Body of pancreas (tissue), 4 donors: Measurements from ENCODE around the gene APIP. TPM values are rescaled to one million over a fixed set of nuclear protein-coding genes. Genes with fewer than 3 reads are reported as not detected.
A peak's percentile ranks its signal among the peaks of the same experiment; 100 is the strongest.

Experiments
- ATAC-seq: fragments of 150-250 bp; one replicate; pipeline ENCODE4 v1.9.1; 2016
- DNase-seq, 4 donors: peaks; one replicate each; pipeline ENCODE4 v3.0.0-alpha.2; 2019
- H3K27ac ChIP-seq, 4 donors: fragments of 200-600 bp; sonication (generic); 1 replicate in 3 of 4; 2 replicates in 1 of 4; pipeline versions ENCODE4 v1.5.1 to v1.6.1; 2016 to 2019; ENCODE audit warnings: mild to moderate bottlenecking in 1 of 4, mixed read lengths in 1 of 4, moderate library complexity in 1 of 4
- H3K27me3 ChIP-seq, 2 donors: fragments of 200-600 bp; sonication (generic); one replicate each; pipeline ENCODE4 v1.6.0; 2016; ENCODE audit warnings: mild to moderate bottlenecking in 1 of 2
- H3K36me3 ChIP-seq, 2 donors: fragments of 200-600 bp; sonication (generic); replicated peaks in 1 of 2; 2 replicates each; pipeline ENCODE4 v1.5.1; 2016; ENCODE audit warnings: low read depth in 2 of 2; ENCODE audit not compliant: insufficient read depth in 1 of 2
- H3K4me1 ChIP-seq: fragments of 200-600 bp; sonication (generic); one replicate; pipeline ENCODE4 v1.6.0; 2016
- H3K4me3 ChIP-seq, 2 donors: fragments of 200-600 bp; sonication (generic); 1 replicate in 1 of 2; 2 replicates in 1 of 2; pipeline ENCODE4 v1.5.1; 2016 to 2019
- H3K9me3 ChIP-seq, 3 donors: fragments of 200-600 bp; sonication (generic); 1 replicate in 2 of 3; 2 replicates in 1 of 3; pipeline ENCODE4 v1.5.1; 2016
- POLR2A ChIP-seq, 3 donors: fragments of 450-650 bp; IDR thresholded peaks; one replicate each; pipeline ENCODE4 v1.6.1; 2016; ENCODE audit warnings: antibody characterized with exemption in 3 of 3, mild to moderate bottlenecking in 2 of 3
- WGBS, 2 donors: methylation state at CpG; one replicate each; pipeline ENCODE4 v1.1.5; 2017; 5-methylcytosine and 5-hydroxymethylcytosine counted together
- intact Hi-C: fragments of 100-400 bp; cut with DNase I; formaldehyde crosslinking; loops from one replicate; pipeline ENCODE4 v1.15.1; 2023
- total RNA-seq, 2 donors: library from RNA; depleted of rRNA; stranded (reverse); fragments of >200 nt; gene quantifications; one replicate each; pipeline ENCODE4 v1.1.0, GENCODE V29; 2016
- TF ChIP-seq, protein P1 (sequence below), 7 experiments: fragments of 450-650 bp in 4 of 7; fragments of 200-600 bp in 3 of 7; sonication (generic) in 3 of 7; IDR thresholded peaks; one replicate each; pipeline ENCODE4 v1.5.1; 2016 to 2019; ENCODE audit warnings: antibody characterized with exemption in 7 of 7

The APIP gene
- total RNA-seq, 2 donors from 2014 or later = 8.9 to 36.8 TPM

DNA sequence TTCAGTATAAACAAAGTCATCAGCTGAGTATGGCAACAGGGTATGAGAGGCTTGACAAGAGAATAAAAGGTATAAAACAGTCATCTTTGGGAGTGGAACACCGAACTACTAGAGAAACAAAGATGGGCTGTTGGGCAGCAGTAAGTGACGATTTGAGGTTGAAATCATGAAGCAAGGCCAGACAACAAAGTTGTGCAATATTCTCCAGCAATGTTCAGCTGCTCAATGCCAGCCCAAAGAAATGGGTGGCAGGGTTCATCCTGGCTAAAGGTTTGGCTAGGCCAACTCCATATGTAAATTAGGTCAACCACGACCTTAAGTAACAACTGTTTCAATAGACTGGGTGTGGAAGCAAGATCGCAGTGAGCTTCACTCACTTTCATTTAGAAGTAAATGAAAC is 6.2 kb downstream of the APIP start:
- Histone ChIP-seq H3K36me3 (no peaks in the 10 kb centered on the region), H3K9me3 (no peaks in the 10 kb centered on the region), H3K27me3 (no peaks in the 10 kb centered on the region), H3K4me3 (no peak overlapping the region), H3K4me1 (peaks cover 45% of the 10 kb centered on the region), H3K27ac (peak overlapping the region in 3 of 4 donors; percentile 45 to 71 (median 48))
- TF ChIP-seq, protein P1, sequence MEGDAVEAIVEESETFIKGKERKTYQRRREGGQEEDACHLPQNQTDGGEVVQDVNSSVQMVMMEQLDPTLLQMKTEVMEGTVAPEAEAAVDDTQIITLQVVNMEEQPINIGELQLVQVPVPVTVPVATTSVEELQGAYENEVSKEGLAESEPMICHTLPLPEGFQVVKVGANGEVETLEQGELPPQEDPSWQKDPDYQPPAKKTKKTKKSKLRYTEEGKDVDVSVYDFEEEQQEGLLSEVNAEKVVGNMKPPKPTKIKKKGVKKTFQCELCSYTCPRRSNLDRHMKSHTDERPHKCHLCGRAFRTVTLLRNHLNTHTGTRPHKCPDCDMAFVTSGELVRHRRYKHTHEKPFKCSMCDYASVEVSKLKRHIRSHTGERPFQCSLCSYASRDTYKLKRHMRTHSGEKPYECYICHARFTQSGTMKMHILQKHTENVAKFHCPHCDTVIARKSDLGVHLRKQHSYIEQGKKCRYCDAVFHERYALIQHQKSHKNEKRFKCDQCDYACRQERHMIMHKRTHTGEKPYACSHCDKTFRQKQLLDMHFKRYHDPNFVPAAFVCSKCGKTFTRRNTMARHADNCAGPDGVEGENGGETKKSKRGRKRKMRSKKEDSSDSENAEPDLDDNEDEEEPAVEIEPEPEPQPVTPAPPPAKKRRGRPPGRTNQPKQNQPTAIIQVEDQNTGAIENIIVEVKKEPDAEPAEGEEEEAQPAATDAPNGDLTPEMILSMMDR (IDR thresholded peaks at IDR 0.05) = no peak
- TF ChIP-seq POLR2A (IDR thresholded peaks at IDR 0.05) = no peak
- WGBS, 2 donors = 41 to 62% methylated on average over 4 of the region's 4 CpGs
- ATAC-seq = peak; percentile 41
- DNase-seq = peak in 2 of 4 donors; percentile 28 to 31
- intact Hi-C loops = no loop called here

GRCh38 chr11:34909415-34909814 is 6.8 kb downstream of the APIP start:
- H3K4me1 ChIP-seq = peaks cover 40% of the 10 kb centered on the region
- intact Hi-C loops = no loop called here
- WGBS, 2 donors = 48 to 60% methylated on average over 6 of the region's 6 CpGs
- DNase-seq (no peak), ATAC-seq (no peak)
- H3K27me3 ChIP-seq = no peaks in the 10 kb centered on the region
- peak overlapping the region in 3 of 4 donors; percentile 45 to 71 (median 48) for H3K27ac ChIP-seq
- H3K4me3 ChIP-seq = no peak overlapping the region
- TF ChIP-seq POLR2A (IDR thresholded peaks at IDR 0.05) = no peak
- TF ChIP-seq, protein P1 (IDR thresholded peaks at IDR 0.05) = no peak
- no peaks in the 10 kb centered on the region for H3K9me3 ChIP-seq
- no peaks in the 10 kb centered on the region for H3K36me3 ChIP-seq

GRCh38 chr11:34907934-34908593 is 8.1 kb downstream of the APIP start:
- no peaks in the 10 kb centered on the region for H3K36me3 ChIP-seq
- 84 to 92% methylated on average over 3 of the region's 3 CpGs for WGBS, 2 donors
- no peak overlapping the region for H3K27ac ChIP-seq
- H3K4me3 ChIP-seq = no peak overlapping the region
- intact Hi-C loops = no loop called here
- no peaks in the 10 kb centered on the region for H3K9me3 ChIP-seq
- ATAC-seq (no peak), DNase-seq (no peak)
- H3K27me3 ChIP-seq = no peaks in the 10 kb centered on the region
- TF ChIP-seq, protein P1 (IDR thresholded peaks at IDR 0.05) = no peak
- TF ChIP-seq POLR2A (IDR thresholded peaks at IDR 0.05) = no peak
- peaks cover 39% of the 10 kb centered on the region for H3K4me1 ChIP-seq

DNA sequence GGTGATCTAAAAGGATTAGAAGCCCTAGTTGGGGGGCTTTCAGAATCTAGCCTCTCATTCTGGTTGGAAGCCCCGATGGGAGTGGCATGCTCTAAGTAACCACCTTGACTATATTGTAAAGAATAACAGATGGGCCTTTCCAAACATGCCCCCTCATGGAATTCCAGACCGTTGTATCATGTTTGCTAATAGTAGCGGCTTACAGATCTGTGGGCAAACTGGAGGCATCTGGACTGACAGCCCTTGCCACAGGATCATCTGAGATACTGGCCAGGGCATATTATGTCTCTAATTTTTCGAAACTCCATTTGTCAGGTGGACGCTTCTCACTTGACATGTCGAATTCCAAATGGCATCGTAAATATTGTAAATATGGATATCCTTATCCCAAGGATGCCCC is 10.5 kb downstream of the APIP start:
- Histone ChIP-seq H3K27ac (no peak overlapping the region), H3K4me1 (peaks cover 25% of the 10 kb centered on the region), H3K9me3 (no peaks in the 10 kb centered on the region), H3K36me3 (no peaks in the 10 kb centered on the region), H3K4me3 (no peak overlapping the region), H3K27me3 (no peaks in the 10 kb centered on the region)
- 84 to 94% methylated on average over 7 of the region's 7 CpGs for WGBS, 2 donors
- no peak for TF ChIP-seq POLR2A (IDR thresholded peaks at IDR 0.05)
- TF ChIP-seq, protein P1 (IDR thresholded peaks at IDR 0.05) = no peak
- ATAC-seq (no peak), DNase-seq (no peak)
- intact Hi-C loops = no loop called here

DNA sequence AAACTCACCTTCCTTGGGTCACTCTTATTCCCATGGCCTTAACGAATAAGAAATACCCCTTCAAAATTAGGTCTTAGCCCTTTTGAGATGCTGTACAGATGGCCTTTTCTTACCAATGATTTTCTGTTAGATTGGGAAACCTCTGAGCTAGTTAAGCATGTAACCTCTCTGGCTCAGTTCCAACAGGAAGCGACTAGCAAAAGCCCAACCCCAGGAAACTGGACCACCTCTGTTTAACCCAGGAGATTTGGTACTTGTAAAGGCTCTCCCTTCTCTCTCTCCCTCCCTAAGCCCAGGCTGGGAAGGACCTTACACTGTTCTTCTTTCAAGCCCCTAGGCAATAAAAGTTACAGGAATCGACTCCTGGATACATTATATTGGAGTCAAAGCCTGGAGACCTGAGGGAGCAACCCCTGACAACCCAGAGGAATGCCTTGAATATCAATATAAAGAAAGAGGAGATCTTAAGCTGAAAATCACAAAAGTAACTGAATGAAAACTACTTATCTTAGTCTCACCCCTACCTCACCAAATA is 11.7 kb downstream of the APIP start:
- Histone ChIP-seq H3K27ac (peak overlapping the region in 1 of 4 donors; percentile 45), H3K4me1 (peaks cover 13% of the 10 kb centered on the region), H3K27me3 (no peaks in the 10 kb centered on the region), H3K9me3 (peaks cover 0 to 12% (median 0%) of the 10 kb centered on the region in 3 donors), H3K4me3 (no peak overlapping the region), H3K36me3 (no peaks in the 10 kb centered on the region)
- intact Hi-C loops = no loop called here
- DNase-seq (peak in 2 of 4 donors; percentile 46 to 54), ATAC-seq (peak; percentile 38)
- 75 to 89% methylated on average over 3 of the region's 3 CpGs for WGBS, 2 donors
- TF ChIP-seq, protein P1 (IDR thresholded peaks at IDR 0.05) = no peak
- no peak for TF ChIP-seq POLR2A (IDR thresholded peaks at IDR 0.05)
